ENCODE measurements around the gene CUEDC1. TPM values are rescaled to one million over a fixed set of nuclear protein-coding genes. Genes with fewer than 3 reads are reported as not detected.

CUEDC1 gene
- total and polyA plus RNA-seq, 3 experiments from 2014 or later: 0.33 to 0.73 TPM; not detected in 1

GRCh38 chr17:57869617-57870282 lies 85.5 kb downstream of the CUEDC1 start:
- Histone ChIP-seq H3K36me3 (ENCODE audit: insufficient read depth, low read length) (no peaks in the 10 kb centered on the region), H3K27ac (ENCODE audit: low read depth, low read length) (no peak overlapping the region), H3K27me3 (ENCODE audit: insufficient read depth, low read length, poor library complexity, severe bottlenecking) (peaks cover 5% of the 10 kb centered on the region), H3K9me3 (ENCODE audit: low read length) (no peaks in the 10 kb centered on the region), H3K4me1 (ENCODE audit: insufficient read depth, low read length) (peaks cover 8% of the 10 kb centered on the region), H3K4me3 (ENCODE audit: low read length) (no peak overlapping the region)
- Mint-ChIP-seq H3K4me1 (peaks cover 4 to 16% (median 6%) of the 10 kb centered on the region in 3 donors), H3K4me3 (no peak overlapping the region), H3K27me3 (peaks cover 17 to 31% of the 10 kb centered on the region in 2 donors), H3K27ac (no peak overlapping the region), H3K36me3 (no peaks in the 10 kb centered on the region), H3K9me3 (no peaks in the 10 kb centered on the region)
- DNase-seq: no peak
- ChIA-PET CTCF (interaction anchor here (1.4 to 2.5 kb wide), 4 partner anchors 10 to 30 kb away, joined by 3 to 9 read pairs (median 3); no protein-coding TSS in a partner anchor), POLR2A (no interaction called here)

GRCh38 chr17:57868910-57869616 lies 86.1 kb downstream of the CUEDC1 start:
- H3K27me3 ChIP-seq (ENCODE audit: insufficient read depth, low read length, poor library complexity, severe bottlenecking): peaks cover 3% of the 10 kb centered on the region
- no peaks in the 10 kb centered on the region for H3K9me3 ChIP-seq (ENCODE audit: low read length)
- no peak overlapping the region for H3K4me3 ChIP-seq (ENCODE audit: low read length)
- H3K36me3 ChIP-seq (ENCODE audit: insufficient read depth, low read length): no peaks in the 10 kb centered on the region
- no peak overlapping the region for H3K27ac ChIP-seq (ENCODE audit: low read depth, low read length)
- ChIA-PET CTCF (interaction anchor here (0.7 to 2.5 kb wide), 3 partner anchors 10 to 24 kb away, joined by 3 to 9 read pairs (median 3); no protein-coding TSS in a partner anchor), POLR2A (no interaction called here)
- Mint-ChIP-seq H3K4me1 (peaks cover 1 to 12% (median 4%) of the 10 kb centered on the region in 3 donors), H3K9me3 (no peaks in the 10 kb centered on the region), H3K27me3 (peaks cover 15 to 29% of the 10 kb centered on the region in 2 donors), H3K27ac (no peak overlapping the region), H3K4me3 (no peak overlapping the region), H3K36me3 (no peaks in the 10 kb centered on the region)
- no peak for DNase-seq
- H3K4me1 ChIP-seq (ENCODE audit: insufficient read depth, low read length): peaks cover 8% of the 10 kb centered on the region

GRCh38 chr17:57868007-57868909 lies 87.0 kb downstream of the CUEDC1 start:
- peaks cover 0 to 7% (median 0%) of the 10 kb centered on the region in 3 donors for H3K4me1 Mint-ChIP-seq
- ChIA-PET POLR2A (no interaction called here), CTCF (interaction anchor here (0.7 to 2.5 kb wide), 3 partner anchors 9 to 18 kb away, joined by 3 to 9 read pairs (median 7); no protein-coding TSS in a partner anchor)
- H3K27ac Mint-ChIP-seq: no peak overlapping the region
- no peak overlapping the region for H3K4me3 ChIP-seq (ENCODE audit: low read length)
- DNase-seq: no peak
- H3K36me3 ChIP-seq (ENCODE audit: insufficient read depth, low read length): no peaks in the 10 kb centered on the region
- H3K4me1 ChIP-seq (ENCODE audit: insufficient read depth, low read length): peaks cover 8% of the 10 kb centered on the region
- no peak overlapping the region for H3K4me3 Mint-ChIP-seq
- no peaks in the 10 kb centered on the region for H3K9me3 ChIP-seq (ENCODE audit: low read length)
- H3K27ac ChIP-seq (ENCODE audit: low read depth, low read length): no peak overlapping the region
- H3K36me3 Mint-ChIP-seq: no peaks in the 10 kb centered on the region
- H3K9me3 Mint-ChIP-seq: no peaks in the 10 kb centered on the region
- H3K27me3 Mint-ChIP-seq: peaks cover 9 to 24% of the 10 kb centered on the region in 2 donors
- H3K27me3 ChIP-seq (ENCODE audit: insufficient read depth, low read length, poor library complexity, severe bottlenecking): no peaks in the 10 kb centered on the region

- Histone ChIP-seq H3K9me3 (ENCODE audit: low read length) (no peaks in the 10 kb centered on the region), H3K36me3 (ENCODE audit: insufficient read depth, low read length) (no peaks in the 10 kb centered on the region), H3K4me1 (ENCODE audit: insufficient read depth, low read length) (peaks cover 8% of the 10 kb centered on the region), H3K4me3 (ENCODE audit: low read length) (no peak overlapping the region), H3K27ac (ENCODE audit: low read depth, low read length) (no peak overlapping the region), H3K27me3 (ENCODE audit: insufficient read depth, low read length, poor library complexity, severe bottlenecking) (no peaks in the 10 kb centered on the region)
- no peak for DNase-seq
- Mint-ChIP-seq H3K4me3 (no peak overlapping the region), H3K4me1 (peaks cover 0 to 8% (median 0%) of the 10 kb centered on the region in 3 donors), H3K36me3 (no peaks in the 10 kb centered on the region), H3K9me3 (no peaks in the 10 kb centered on the region), H3K27me3 (peaks cover 13 to 25% of the 10 kb centered on the region in 2 donors), H3K27ac (no peak overlapping the region)
- CTCF ChIA-PET: interaction anchor here (1.6 kb wide), 1 partner anchor 9 kb away, joined by 7 read pairs; no protein-coding TSS in a partner anchor
- POLR2A ChIA-PET: no interaction called here
Observed at GRCh38 chr17:57867126-57867525, 88.1 kb downstream of the CUEDC1 start.

GRCh38 chr17:57866723-57867122 lies 88.5 kb downstream of the CUEDC1 start:
- peaks cover 8% of the 10 kb centered on the region for H3K4me1 ChIP-seq (ENCODE audit: insufficient read depth, low read length)
- H3K36me3 ChIP-seq (ENCODE audit: insufficient read depth, low read length): no peaks in the 10 kb centered on the region
- H3K27me3 Mint-ChIP-seq: peaks cover 13 to 22% of the 10 kb centered on the region in 2 donors
- H3K4me1 Mint-ChIP-seq: peaks cover 0 to 9% (median 0%) of the 10 kb centered on the region in 3 donors
- H3K27ac ChIP-seq (ENCODE audit: low read depth, low read length): no peak overlapping the region
- H3K4me3 ChIP-seq (ENCODE audit: low read length): no peak overlapping the region
- H3K9me3 Mint-ChIP-seq: no peaks in the 10 kb centered on the region
- H3K36me3 Mint-ChIP-seq: no peaks in the 10 kb centered on the region
- POLR2A ChIA-PET: no interaction called here
- no peak for DNase-seq
- no peak overlapping the region for H3K27ac Mint-ChIP-seq
- H3K27me3 ChIP-seq (ENCODE audit: insufficient read depth, low read length, poor library complexity, severe bottlenecking): no peaks in the 10 kb centered on the region
- no peaks in the 10 kb centered on the region for H3K9me3 ChIP-seq (ENCODE audit: low read length)
- H3K4me3 Mint-ChIP-seq: no peak overlapping the region
- CTCF ChIA-PET: interaction anchor here (1.6 kb wide), 1 partner anchor 8 kb away, joined by 7 read pairs; no protein-coding TSS in a partner anchor

GRCh38 chr17:57866319-57866718 lies 88.9 kb downstream of the CUEDC1 start:
- Histone ChIP-seq H3K27me3 (ENCODE audit: insufficient read depth, low read length, poor library complexity, severe bottlenecking) (no peaks in the 10 kb centered on the region), H3K4me3 (ENCODE audit: low read length) (no peak overlapping the region), H3K27ac (ENCODE audit: low read depth, low read length) (no peak overlapping the region), H3K4me1 (ENCODE audit: insufficient read depth, low read length) (peaks cover 11% of the 10 kb centered on the region), H3K9me3 (ENCODE audit: low read length) (no peaks in the 10 kb centered on the region), H3K36me3 (ENCODE audit: insufficient read depth, low read length) (no peaks in the 10 kb centered on the region)
- peaks cover 0 to 11% (median 1%) of the 10 kb centered on the region in 3 donors for H3K4me1 Mint-ChIP-seq
- H3K27ac Mint-ChIP-seq: no peak overlapping the region
- H3K9me3 Mint-ChIP-seq: no peaks in the 10 kb centered on the region
- H3K4me3 Mint-ChIP-seq: no peak overlapping the region
- CTCF ChIA-PET: no interaction called here
- H3K27me3 Mint-ChIP-seq: peaks cover 13 to 21% of the 10 kb centered on the region in 2 donors
- no peak for DNase-seq
- POLR2A ChIA-PET: no interaction called here
- H3K36me3 Mint-ChIP-seq: no peaks in the 10 kb centered on the region

GRCh38 chr17:57864273-57864672 lies 90.9 kb downstream of the CUEDC1 start:
- peak overlapping the region in 1 of 8 donors; percentile 83 for H3K27ac Mint-ChIP-seq
- CTCF ChIA-PET: no interaction called here

More at GRCh38 chr17:57864273-57864672, 90.9 kb downstream of the CUEDC1 start:
- Mint-ChIP-seq H3K36me3 (no peaks in the 10 kb centered on the region), H3K4me3 (no peak overlapping the region), H3K4me1 (peaks cover 8 to 20% (median 11%) of the 10 kb centered on the region in 3 donors), H3K27me3 (peaks cover 19 to 26% of the 10 kb centered on the region in 2 donors), H3K9me3 (no peaks in the 10 kb centered on the region)
- POLR2A ChIA-PET: no interaction called here
- Histone ChIP-seq H3K4me1 (ENCODE audit: insufficient read depth, low read length) (peaks cover 21% of the 10 kb centered on the region), H3K36me3 (ENCODE audit: insufficient read depth, low read length) (no peaks in the 10 kb centered on the region), H3K9me3 (ENCODE audit: low read length) (no peaks in the 10 kb centered on the region), H3K27ac (ENCODE audit: low read depth, low read length) (no peak overlapping the region), H3K4me3 (ENCODE audit: low read length) (no peak overlapping the region), H3K27me3 (ENCODE audit: insufficient read depth, low read length, poor library complexity, severe bottlenecking) (no peaks in the 10 kb centered on the region)
- DNase-seq: no peak

All from CD8-positive, alpha-beta memory T cell (primary cell).